Natural killer cell (primary cell): ENCODE measurements around the gene TMEM74B. TPM values are rescaled to one million over a fixed set of nuclear protein-coding genes. Genes with fewer than 3 reads are reported as not detected.

Experiments
- ATAC-seq, 3 donors: fragments of 150-1000 bp in 2 of 3; fragments of 200-7000 bp in 1 of 3; cut with Tn5 transposase; 1 replicate in 1 of 3; 2 replicates in 2 of 3; pipeline ENCODE4 v1.10.0; 2021; ENCODE audit warnings: mild to moderate bottlenecking in 2 of 3, moderate library complexity in 2 of 3
- DNase-seq, 2 donors: peaks; one replicate each; pipeline versions ENCODE4 v3.0.0 to v3.0.0-alpha.2; 2013 to 2021; ENCODE audit warnings: mixed read lengths in 1 of 2
- H3K27ac ChIP-seq: one replicate; pipeline ENCODE4 v1.5.1; 2013; ENCODE audit warnings: mild to moderate bottlenecking, low read length
- H3K27me3 ChIP-seq: one replicate; pipeline ENCODE4 v1.6.1; 2013; ENCODE audit warnings: low read length; ENCODE audit not compliant: control insufficient read depth, insufficient read depth
- H3K36me3 ChIP-seq: one replicate; pipeline ENCODE4 v1.6.1; 2013; ENCODE audit warnings: low read length; ENCODE audit not compliant: control insufficient read depth, insufficient read depth
- H3K4me1 ChIP-seq: one replicate; pipeline ENCODE4 v1.6.1; 2013; ENCODE audit warnings: low read length; ENCODE audit not compliant: control insufficient read depth, insufficient read depth
- H3K4me3 ChIP-seq: one replicate; pipeline ENCODE4 v1.5.1; 2013; ENCODE audit warnings: low read length
- H3K9me3 ChIP-seq: one replicate; pipeline ENCODE4 v1.6.1; 2013; ENCODE audit warnings: low read length; ENCODE audit not compliant: control insufficient read depth, insufficient read depth
- H3K27ac Mint-ChIP-seq, 2 donors: one replicate each; pipeline ENCODE4 v1.8.0; 2022; ENCODE audit warnings: mild to moderate bottlenecking in 2 of 2, mixed read lengths in 2 of 2, moderate library complexity in 1 of 2
- H3K27me3 Mint-ChIP-seq, 2 donors: one replicate each; pipeline ENCODE4 v1.8.0; 2022; ENCODE audit warnings: low read depth in 2 of 2, mixed read lengths in 2 of 2
- H3K36me3 Mint-ChIP-seq: one replicate; pipeline ENCODE4 v1.8.0; 2022; ENCODE audit warnings: mixed read lengths
- H3K4me1 Mint-ChIP-seq, 2 donors: one replicate each; pipeline ENCODE4 v1.8.0; 2022; ENCODE audit warnings: mixed read lengths in 2 of 2
- H3K4me3 Mint-ChIP-seq: one replicate; pipeline ENCODE4 v1.8.0; 2022; ENCODE audit warnings: mild to moderate bottlenecking, moderate library complexity, mixed read lengths
- H3K9me3 Mint-ChIP-seq, 2 donors: one replicate each; pipeline ENCODE4 v1.8.0; 2022; ENCODE audit warnings: mixed read lengths in 2 of 2
- CTCF ChIP-seq: fragments of 200-600 bp; IDR thresholded peaks from one replicate; pipeline ENCODE4 v1.8.0; 2022; ENCODE audit warnings: antibody characterized with exemption
- WGBS: methylation state at CpG from one replicate; pipeline ENCODE4 v1.1.7; 2013; ENCODE audit warnings: missing lambda C conversion rate; ENCODE audit not compliant: insufficient coverage; 5-methylcytosine and 5-hydroxymethylcytosine counted together
- intact Hi-C: fragments of 100-400 bp; cut with micrococcal nuclease; formaldehyde crosslinking; loops from one replicate; pipeline ENCODE4 v1.14.2; 2022
- total RNA-seq, 4 donors: library from RNA; stranded (reverse); fragments of 120-200 nt in 1 of 4; gene quantifications; one replicate each; pipeline versions ENCODE4 v1.2.3 to v1.2.4, GENCODE V29; 2013 to 2022

Gene TMEM74B
- total RNA-seq, 3 donors from 2014 or later (not counting 1 experiment from before 2014, with no cell fraction given): 0.35 TPM; not detected in 2

DNA sequence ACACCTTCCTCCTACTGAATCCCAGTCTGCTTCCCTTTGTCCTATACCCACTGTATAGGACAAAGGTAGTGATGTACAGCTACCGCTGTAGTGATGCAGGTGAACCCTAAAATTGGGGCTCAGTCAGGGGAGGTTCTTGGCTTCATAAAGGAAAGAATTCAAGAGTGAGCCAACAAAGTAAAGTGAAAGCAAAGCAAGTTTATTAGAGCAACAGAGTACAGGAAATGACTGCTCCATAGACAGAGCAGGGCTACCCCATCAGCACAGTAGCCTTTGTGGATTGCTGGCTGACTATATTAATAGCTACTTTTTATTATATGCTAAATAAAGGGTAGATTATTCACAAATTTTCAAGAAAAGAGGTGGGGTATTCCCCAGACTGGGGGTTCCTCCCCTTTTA, 15.2 kb upstream of the TMEM74B start:
- H3K27me3 Mint-ChIP-seq: peaks cover 0 to 4% of the 10 kb centered on the region in 2 donors
- H3K36me3 ChIP-seq: no peaks in the 10 kb centered on the region
- no peak for TF ChIP-seq CTCF
- no peak overlapping the region for H3K4me3 Mint-ChIP-seq
- H3K9me3 ChIP-seq: no peaks in the 10 kb centered on the region
- no peaks in the 10 kb centered on the region for H3K4me1 ChIP-seq
- DNase-seq: no peak
- 94% methylated on average over 1 of the region's 1 CpG for WGBS
- H3K9me3 Mint-ChIP-seq: peaks cover 0 to 2% of the 10 kb centered on the region in 2 donors
- ATAC-seq: no peak
- intact Hi-C loops: no loop called here
- no peak overlapping the region for H3K27ac Mint-ChIP-seq
- no peaks in the 10 kb centered on the region for H3K27me3 ChIP-seq
- H3K4me3 ChIP-seq: no peak overlapping the region
- H3K4me1 Mint-ChIP-seq: no peaks in the 10 kb centered on the region
- no peak overlapping the region for H3K27ac ChIP-seq
- H3K36me3 Mint-ChIP-seq: no peaks in the 10 kb centered on the region

GRCh38 chr20:1199212-1199873, 14.6 kb upstream of the TMEM74B start:
- Histone ChIP-seq H3K36me3 (no peaks in the 10 kb centered on the region), H3K27ac (no peak overlapping the region)
- intact Hi-C loops: no loop called here

GRCh38 chr20:1198751-1199150, 14.0 kb upstream of the TMEM74B start:
- H3K27ac ChIP-seq: no peak overlapping the region
- TF ChIP-seq CTCF: no peak
- H3K9me3 Mint-ChIP-seq: peaks cover 0 to 2% of the 10 kb centered on the region in 2 donors
- H3K27me3 ChIP-seq: no peaks in the 10 kb centered on the region
- H3K36me3 Mint-ChIP-seq: no peaks in the 10 kb centered on the region
- H3K27ac Mint-ChIP-seq: no peak overlapping the region
- H3K4me1 ChIP-seq: no peaks in the 10 kb centered on the region
- 94% methylated on average over 5 of the region's 5 CpGs for WGBS
- H3K36me3 ChIP-seq: no peaks in the 10 kb centered on the region
- H3K4me3 ChIP-seq: no peak overlapping the region
- H3K9me3 ChIP-seq: no peaks in the 10 kb centered on the region
- H3K27me3 Mint-ChIP-seq: peaks cover 0 to 4% of the 10 kb centered on the region in 2 donors
- no peaks in the 10 kb centered on the region for H3K4me1 Mint-ChIP-seq
- no peak overlapping the region for H3K4me3 Mint-ChIP-seq
- no peak for ATAC-seq
- DNase-seq: no peak
- intact Hi-C loops: no loop called here

More at GRCh38 chr20:1199212-1199873, 14.6 kb upstream of the TMEM74B start:
- no peak for TF ChIP-seq CTCF
- H3K9me3 Mint-ChIP-seq: peaks cover 0 to 2% of the 10 kb centered on the region in 2 donors
- H3K4me1 Mint-ChIP-seq: no peaks in the 10 kb centered on the region
- H3K4me1 ChIP-seq: no peaks in the 10 kb centered on the region
- no peak overlapping the region for H3K4me3 ChIP-seq
- no peaks in the 10 kb centered on the region for H3K27me3 ChIP-seq
- H3K4me3 Mint-ChIP-seq: no peak overlapping the region
- H3K27me3 Mint-ChIP-seq: peaks cover 0 to 4% of the 10 kb centered on the region in 2 donors
- H3K9me3 ChIP-seq: no peaks in the 10 kb centered on the region
- H3K36me3 Mint-ChIP-seq: no peaks in the 10 kb centered on the region
- ATAC-seq: no peak
- DNase-seq: no peak
- 85% methylated on average over 7 of the region's 7 CpGs for WGBS
- no peak overlapping the region for H3K27ac Mint-ChIP-seq

DNA sequence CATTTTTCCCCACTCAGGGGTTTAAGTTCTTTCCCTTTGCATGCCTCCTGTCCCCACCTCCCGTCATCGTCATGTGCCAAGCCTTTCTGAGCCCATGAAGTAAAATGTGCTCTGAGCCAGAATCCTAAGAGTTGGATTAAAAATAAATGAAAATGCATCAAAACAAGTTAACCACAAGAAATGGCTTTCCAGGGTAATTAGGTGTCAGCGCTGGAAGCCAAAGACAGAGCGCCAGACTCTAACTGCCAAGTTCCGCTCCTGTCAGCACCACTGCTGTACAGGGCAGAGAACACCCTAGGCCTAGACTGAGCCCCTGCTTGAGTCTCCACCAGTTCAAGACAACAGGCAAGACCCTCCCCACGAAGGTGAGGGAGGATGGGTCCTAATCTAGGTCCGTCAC, 13.0 kb upstream of the TMEM74B start:
- H3K27me3 ChIP-seq: no peaks in the 10 kb centered on the region
- intact Hi-C loops: no loop called here
- no peaks in the 10 kb centered on the region for H3K4me1 ChIP-seq
- H3K4me3 ChIP-seq: no peak overlapping the region
- ATAC-seq (no peak), DNase-seq (no peak)
- Mint-ChIP-seq H3K36me3 (no peaks in the 10 kb centered on the region), H3K4me1 (no peaks in the 10 kb centered on the region), H3K27ac (no peak overlapping the region), H3K4me3 (no peak overlapping the region), H3K9me3 (peaks cover 0 to 2% of the 10 kb centered on the region in 2 donors), H3K27me3 (peaks cover 0 to 4% of the 10 kb centered on the region in 2 donors)
- H3K9me3 ChIP-seq: no peaks in the 10 kb centered on the region
- H3K27ac ChIP-seq: no peak overlapping the region
- no peak for TF ChIP-seq CTCF
- 89% methylated on average over 7 of the region's 7 CpGs for WGBS
- no peaks in the 10 kb centered on the region for H3K36me3 ChIP-seq
